NCI-H345 treated with DMSO at 0.1 percent for 48 hours (cell line): ENCODE measurements around the gene PPIL6.
"Not testable (repeated sequence)": the region's sequence is repeated elsewhere in the genome, so short reads cannot be mapped to it uniquely, and the experiment has no call there.

Source experiments
- DNase-seq: peaks from one replicate; lab custom pipeline; 2025; ENCODE audit not compliant: unreplicated experiment; lab: John Stamatoyannopoulos, UW

The PPIL6 gene

GRCh38 chr6:109467696-109468095 is 27.3 kb upstream of the PPIL6 start:
- DNase-seq = no peak

DNA sequence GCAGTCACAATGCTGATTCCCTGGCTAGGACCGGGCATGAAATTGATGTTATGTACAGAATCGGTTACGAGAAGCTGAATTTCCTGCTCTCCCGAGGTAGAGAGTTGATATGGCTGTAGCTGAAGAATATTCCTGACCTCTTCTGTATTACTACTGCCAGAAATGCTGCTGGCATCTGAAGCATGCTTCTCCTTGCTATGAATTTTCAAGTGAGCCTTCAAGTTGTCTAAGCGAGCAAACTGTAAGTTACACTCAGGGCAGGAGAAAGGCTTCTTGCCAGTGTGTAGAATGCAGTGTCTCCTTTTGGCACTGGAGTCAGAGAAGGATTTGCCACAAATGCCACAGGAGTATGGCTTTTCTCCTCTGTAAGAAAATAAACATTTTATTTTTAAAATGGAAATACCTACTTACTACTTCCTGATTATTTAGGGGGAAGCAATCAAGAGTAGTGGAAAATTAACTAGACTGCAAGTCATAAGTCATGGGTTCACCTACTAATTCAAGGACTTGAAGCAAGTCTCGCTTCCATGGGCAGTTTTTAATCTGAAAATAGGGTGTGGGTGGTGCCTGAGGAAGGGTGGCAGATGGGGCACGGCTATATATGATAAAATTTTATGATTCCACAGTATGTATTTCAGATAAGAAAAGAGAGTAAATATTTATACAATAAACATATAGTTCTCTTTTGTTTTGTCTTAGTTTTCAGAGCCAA is 25.9 kb upstream of the PPIL6 start:
- DNase-seq = no peak

GRCh38 chr6:109465772-109466171 is 25.3 kb upstream of the PPIL6 start:
- peak; percentile 48 for DNase-seq

GRCh38 chr6:109461733-109462526 is 21.5 kb upstream of the PPIL6 start:
- no peak for DNase-seq

DNA sequence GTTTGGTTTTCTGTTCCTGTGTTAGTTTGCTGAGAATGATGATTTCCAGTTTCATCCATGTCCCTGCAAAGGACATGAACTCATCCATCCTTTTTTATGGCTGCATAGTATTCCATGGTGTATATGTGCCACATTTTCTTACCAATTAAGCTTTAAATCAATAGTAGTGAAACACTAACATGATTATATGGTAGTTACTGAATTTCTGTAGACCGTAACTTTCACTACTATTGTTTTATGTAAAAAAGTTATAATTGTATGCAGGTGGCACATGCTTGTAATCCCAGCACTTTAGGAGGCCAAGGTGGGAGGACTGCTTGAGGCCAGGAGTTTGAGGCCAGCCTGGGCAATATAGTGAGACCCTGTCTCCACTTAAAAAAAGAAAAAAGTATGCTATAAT is 20.8 kb upstream of the PPIL6 start:
- not testable (repeated sequence) for DNase-seq

GRCh38 chr6:109460161-109460829 is 19.9 kb upstream of the PPIL6 start:
- DNase-seq = no peak

DNA sequence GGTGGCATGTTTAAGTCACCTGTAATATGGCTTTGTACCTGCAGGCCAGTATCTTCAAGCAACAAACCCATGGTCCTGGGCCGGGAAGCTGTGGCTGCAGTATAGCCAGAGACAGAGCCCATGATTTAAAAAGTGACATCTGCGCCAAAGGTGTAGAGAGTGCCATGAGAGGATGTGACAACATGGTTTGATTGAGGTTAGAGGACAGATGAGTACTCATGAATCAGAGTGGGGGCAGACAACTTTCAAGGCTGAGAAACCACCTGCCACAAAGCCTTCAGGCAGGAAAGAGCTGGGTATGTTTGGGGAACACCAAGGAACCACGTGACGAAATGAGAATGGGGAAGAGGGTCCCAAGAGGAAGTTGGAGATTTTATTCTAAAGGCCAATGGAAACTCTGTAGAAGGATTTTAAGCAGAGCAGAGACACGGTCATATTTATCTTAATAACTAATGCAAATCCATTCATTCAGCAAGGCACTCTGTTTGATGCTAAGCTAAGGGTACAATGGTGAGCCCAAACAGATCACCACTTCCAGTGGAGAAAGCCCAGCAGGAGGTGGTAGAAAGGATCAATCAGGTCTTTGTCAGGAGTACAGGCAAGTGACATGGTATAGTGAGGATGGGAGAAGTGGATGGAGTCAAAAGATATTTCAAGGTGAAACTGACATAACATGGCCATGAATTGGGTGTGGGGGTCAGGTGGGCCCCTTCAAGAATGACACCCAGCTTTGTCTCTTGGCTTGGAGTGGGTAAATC is 18.5 kb upstream of the PPIL6 start:
- peak; percentile 52 for DNase-seq

DNA sequence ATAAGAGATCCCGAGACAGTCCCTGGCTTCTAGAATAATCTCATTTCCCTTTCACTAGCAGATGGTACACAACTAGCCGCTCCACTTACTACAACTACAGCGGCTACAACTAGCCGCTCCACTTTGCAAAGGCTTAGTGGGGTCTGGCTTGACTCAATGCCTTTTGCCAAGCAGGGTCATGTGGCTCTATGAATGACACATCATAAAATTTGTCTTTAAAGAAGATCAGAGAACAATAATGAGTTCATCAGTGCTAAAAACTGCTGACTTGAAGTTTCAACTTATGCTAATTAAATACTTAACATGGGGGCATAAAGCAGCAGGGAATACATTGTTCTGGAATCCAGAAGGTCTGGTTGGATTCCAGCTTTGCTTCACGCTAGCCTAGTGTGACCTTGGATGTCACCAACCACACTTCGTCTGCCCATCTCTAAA is 17.2 kb upstream of the PPIL6 start:
- DNase-seq = no peak

DNA sequence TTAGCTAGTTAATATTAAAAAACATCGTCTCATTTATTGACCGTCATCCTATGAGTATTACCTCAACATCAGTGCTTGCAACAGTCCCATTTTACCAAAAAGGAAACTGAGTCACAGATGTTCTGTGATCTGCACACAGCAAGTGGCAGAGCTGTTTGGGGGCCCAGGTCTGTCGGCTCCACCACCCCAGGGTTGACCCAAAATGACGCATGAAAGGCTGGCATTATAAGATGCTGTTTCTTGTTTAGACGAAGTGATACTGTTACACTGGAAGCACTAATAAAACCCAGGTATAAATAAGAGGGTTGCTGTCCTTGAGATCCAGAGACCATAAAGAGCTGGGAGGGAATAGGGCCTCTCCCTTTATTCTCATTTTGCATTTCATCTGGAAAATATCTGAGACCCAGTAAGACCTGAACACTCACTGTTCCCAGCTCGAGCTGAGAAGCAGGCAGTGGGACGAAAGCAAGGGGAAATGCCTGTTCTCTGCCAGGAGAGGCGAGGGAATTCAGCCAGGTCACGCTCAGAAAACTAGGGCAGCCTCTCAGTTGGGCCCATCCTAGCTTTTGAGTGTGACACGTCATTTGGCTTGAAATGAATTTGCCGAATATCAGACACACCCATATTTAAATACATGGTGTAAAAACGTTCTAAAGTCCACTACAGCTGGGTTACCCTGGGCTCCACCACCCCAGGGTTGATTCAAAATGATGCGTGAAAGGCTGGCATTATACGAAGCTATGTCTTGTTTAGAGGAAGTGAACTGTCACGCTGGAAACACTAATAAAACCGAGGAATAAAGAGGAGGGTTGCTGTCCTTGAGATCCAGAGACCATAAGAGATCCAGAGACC is 16.5 kb upstream of the PPIL6 start:
- DNase-seq = no peak

DNA sequence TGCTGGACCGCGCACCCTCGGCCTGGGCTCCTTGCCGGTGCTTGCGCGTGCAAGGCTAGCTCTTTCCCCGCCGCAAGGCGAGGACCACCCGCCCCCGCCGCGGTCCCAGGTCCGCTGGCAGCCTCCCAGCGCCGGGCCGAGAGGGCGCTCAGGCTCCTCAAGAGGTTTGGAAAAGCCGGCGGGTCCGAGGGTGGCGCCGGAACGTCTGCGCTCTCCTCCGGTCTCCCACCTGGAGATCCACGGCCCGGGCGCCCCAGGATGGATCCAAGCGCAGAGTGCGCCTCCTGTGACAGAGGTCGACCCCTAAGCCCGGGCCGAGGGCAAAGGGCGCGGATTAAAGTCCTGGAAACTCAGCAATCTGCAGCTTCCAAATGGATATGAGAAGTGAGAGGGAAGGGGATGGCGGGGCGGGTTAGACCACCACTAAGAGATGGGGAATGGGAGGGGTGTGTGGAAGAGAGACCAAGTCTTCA is 15.7 kb upstream of the PPIL6 start:
- no peak for DNase-seq

DNA sequence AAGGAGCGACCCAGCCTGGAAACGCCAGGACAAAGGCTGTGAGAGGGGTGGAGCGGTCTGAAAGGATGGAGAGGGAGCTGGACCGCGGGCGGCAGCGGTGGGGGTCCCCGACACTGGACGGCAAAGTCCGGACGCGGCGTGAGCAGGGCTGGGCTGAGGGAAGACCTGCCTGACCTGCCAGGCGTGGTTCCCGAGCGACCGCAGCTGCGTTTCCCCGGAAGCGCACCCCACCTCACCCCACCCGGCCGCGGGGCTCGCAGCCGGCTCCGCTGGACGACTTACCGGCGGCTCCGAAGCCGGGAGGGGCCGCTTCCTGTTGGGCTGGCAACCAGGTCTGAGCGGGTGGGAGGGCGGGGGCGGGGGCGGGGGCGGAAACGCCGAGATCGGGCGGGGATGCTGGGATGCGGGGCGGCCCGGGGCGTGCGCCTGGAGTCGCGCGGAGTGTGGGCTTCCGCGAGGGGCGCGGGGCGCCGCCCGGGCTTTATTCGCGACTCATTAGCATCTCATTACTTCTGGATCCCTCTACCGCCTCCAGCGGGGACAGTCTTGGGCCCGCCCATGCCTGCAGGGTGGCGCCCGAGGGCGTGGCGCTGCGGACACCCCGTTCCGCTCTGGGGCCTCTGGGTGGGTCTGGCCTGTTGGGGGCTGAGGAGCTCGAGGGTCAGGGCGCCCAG is 15.1 kb upstream of the PPIL6 start, which contains the start of gene MICAL1:
Gene MICAL1, minus strand, starts transcription at position 336 of the 674 bp plus-strand sequence. CDS start 1,576 bp downstream, outside the sequence.
- peak; percentile 29 for DNase-seq

DNA sequence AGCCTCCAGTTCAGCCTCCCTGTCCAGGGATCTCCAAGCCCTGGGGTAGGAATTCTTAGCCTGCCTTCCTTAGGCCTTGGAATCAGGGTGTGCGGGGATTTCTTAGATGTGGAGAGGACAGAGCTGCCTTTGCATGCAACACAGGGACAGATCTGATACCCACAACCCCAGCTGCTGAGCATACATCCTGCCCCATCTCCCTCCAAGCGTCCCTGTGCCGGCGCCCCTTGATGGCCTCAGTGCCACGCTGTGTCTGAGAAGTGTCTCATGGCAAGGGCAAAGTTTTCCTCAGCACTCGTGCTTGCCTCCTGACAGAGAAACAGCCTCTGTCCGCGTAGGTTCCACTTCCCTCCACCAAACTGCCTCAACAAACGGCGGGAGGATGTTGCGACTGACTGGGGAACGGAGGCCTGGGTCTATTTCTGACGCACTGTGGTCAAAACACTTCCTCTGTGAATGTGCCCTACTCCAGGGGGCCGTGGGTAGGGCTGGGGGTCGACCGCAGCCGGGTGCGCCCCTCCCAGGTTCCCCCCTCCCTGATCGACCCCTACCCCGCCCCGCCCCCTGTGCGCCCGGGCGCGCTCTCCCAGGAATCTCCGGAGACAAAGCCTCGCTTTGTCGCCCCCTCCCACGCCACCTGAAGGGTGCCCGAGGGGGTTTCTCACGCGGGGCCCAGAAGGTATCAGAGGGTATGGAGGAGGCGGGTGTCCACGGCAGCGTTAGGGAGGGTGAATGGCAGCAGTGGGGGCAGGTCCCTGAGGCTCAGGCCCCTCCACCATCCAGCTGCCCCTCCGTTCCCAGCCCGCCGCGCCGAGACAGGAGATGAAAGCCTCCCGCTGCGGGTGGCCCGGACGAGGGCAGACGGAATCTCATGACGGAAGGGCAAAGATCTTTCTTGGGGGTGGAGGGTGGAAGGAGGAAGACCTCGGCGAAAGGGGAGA is 14.3 kb upstream of the PPIL6 start:
- no peak for DNase-seq

DNA sequence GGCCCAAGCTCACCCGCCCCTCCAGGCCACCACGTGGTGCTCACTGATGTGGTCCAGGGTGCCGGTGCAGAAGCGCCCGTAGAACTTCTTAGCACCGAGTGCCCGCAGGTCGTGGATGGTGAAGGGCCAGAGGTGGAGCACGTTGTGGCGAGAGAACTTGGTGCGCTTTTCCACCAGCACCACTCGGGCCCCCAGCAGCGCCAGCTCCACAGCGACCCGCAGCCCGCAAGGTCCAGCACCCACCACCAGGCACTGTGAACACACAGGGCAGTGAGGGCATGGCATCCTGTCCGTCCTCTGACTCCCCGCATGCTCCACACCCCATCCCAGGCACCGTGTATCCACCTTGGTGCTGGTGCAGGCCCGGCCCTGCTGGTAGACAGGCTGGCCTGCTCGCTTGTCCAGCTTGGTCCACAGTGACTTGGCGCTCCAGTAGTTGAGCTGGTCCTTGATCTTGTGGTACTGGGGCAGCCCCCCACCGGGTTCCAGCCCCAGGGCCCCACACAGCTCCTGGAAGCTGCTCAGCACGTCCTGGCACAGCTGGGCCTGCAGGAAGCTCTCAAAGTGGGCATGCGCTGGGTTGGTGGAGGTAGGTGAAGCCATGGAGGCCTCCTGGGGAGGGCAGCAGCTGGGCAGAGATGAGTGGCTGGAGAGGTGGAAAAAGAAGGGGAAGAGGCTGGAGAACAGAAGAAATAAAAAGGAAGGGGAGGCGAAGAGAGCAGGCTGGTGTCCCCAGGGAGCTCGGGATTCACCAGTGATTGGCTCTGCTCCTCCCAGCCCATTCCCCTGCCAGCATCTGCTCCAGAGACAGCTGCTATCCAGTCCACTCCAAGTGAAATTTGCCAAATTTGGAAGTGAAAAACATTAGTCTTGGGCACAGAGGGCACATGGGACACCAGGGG is 13.4 kb upstream of the PPIL6 start:
- peak; percentile 81 for DNase-seq

- no peak for DNase-seq
These were observed 12.7 kb upstream of the PPIL6 start for GRCh38 chr6:109453156-109453555.

DNA sequence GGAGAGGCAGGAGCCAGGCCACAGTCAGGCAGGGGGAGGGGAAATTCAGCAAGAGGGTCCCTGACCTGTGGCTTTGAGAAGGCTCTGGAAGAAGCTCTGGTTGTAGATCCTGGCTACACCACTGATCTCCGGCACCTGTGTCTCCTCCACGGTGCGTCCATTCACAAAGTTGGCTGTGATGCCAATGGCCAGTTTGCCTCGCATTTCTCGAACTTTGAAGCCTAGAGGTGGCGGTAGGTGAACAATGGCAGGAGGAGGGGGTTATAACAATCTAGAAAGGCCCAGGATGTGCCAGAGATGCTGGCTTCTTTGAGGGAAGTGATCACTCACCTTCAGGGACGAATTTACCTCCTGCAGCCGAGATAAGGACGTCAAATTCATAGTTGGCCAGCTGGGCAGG is 11.8 kb upstream of the PPIL6 start:
- no peak for DNase-seq

- no peak for DNase-seq
These were observed 10.9 kb upstream of the PPIL6 start for GRCh38 chr6:109451376-109451775.

- DNase-seq = no peak
These were observed 10.4 kb upstream of the PPIL6 start for GRCh38 chr6:109450801-109451200.
